Measurements from ENCODE around the gene DDO.

GRCh38 chr6:110462884-110463481 lies 47.6 kb upstream of the DDO start:
- TF ChIP-seq POLR2A (IDR thresholded peaks at IDR 0.05; ENCODE audit: extremely low read depth, insufficient read length) (no peak), CTCF (IDR thresholded peaks at IDR 0.05; ENCODE audit: low read depth, low read length) (no peak)

Measured in NB4 (cell line).